Endothelial cell of umbilical vein (primary cell): ENCODE data around the gene CSMD2. TPM values are rescaled to one million over a fixed set of nuclear protein-coding genes. Genes with fewer than 3 reads are reported as not detected.
A peak's percentile ranks its signal among the peaks of the same experiment; 100 is the strongest.

Experiments used
- BruUV-seq: library from RNA; stranded (reverse); fragments of 400-500 nt; replicated peaks from 2 replicates; lab custom pipeline; 2021; lab: Mats Ljungman, UMichigan
- CTCF ChIA-PET: fragments of 300-600, 350-600 bp; sonication (Branson Sonifier 250); formaldehyde crosslinking; loops from one replicate; lab custom pipeline; 2021; ENCODE audit warnings: antibody characterized with exemption, inconsistent platforms; lab: Charles Lee
- POLR2A ChIA-PET: fragments of 300-600, 350-600 bp; sonication (Branson Sonifier 250); formaldehyde crosslinking; loops from one replicate; lab custom pipeline; 2021; ENCODE audit warnings: antibody characterized with exemption, inconsistent platforms; lab: Charles Lee
- DNase-seq: peaks from one replicate; pipeline ENCODE4 v3.0.0-alpha.2; 2011; ENCODE audit warnings: low read depth, low spot score
- FAIRE-seq: peaks from 2 replicates; lab custom pipeline; 2011; peaks lifted over from hg19 to GRCh38; lab: Jason Lieb, UNC
- H2AFZ ChIP-seq: 2 replicates; pipeline ENCODE4 v1.6.0; 2012; ENCODE audit warnings: low read depth, low read length, control low read depth, inconsistent platforms
- H3K27ac ChIP-seq: 2 replicates; pipeline ENCODE4 v1.5.1; 2011; ENCODE audit warnings: low read depth, mild to moderate bottlenecking, control low read depth, low read length, moderate library complexity; ENCODE audit not compliant: insufficient read depth
- H3K27me3 ChIP-seq, 2 experiments: 2 replicates each; pipeline versions ENCODE4 v1.6.0 to v1.6.1; 2011; ENCODE audit warnings: low read length in 2 of 2, mixed read lengths in 1 of 2; ENCODE audit not compliant: control insufficient read depth in 2 of 2, insufficient read depth in 2 of 2
- H3K36me3 ChIP-seq, 2 experiments: 2 replicates in 1 of 2; 3 replicates in 1 of 2; pipeline ENCODE4 v1.5.1; 2011; ENCODE audit warnings: low read length in 2 of 2, mild to moderate bottlenecking in 1 of 2, moderate library complexity in 1 of 2; ENCODE audit not compliant: control insufficient read depth in 2 of 2, insufficient read depth in 2 of 2; ENCODE audit errors: extremely low read depth in 1 of 2
- H3K4me1 ChIP-seq: 3 replicates; pipeline ENCODE4 v1.5.1; 2011; ENCODE audit warnings: mild to moderate bottlenecking, low read length; ENCODE audit not compliant: control insufficient read depth, insufficient read depth; ENCODE audit errors: extremely low read depth
- H3K4me2 ChIP-seq: 2 replicates; pipeline ENCODE4 v1.6.1; 2011; ENCODE audit warnings: low read length, control low read depth, mixed read lengths; ENCODE audit not compliant: insufficient read depth
- H3K4me3 ChIP-seq, 3 experiments: fragments of 200-600 bp in 1 of 3; sonication (generic), shearing (Covaris generic) in 1 of 3; replicated peaks in 1 of 3; 2 replicates each; pipeline ENCODE4 v1.5.1; 2011 to 2016; ENCODE audit warnings: control low read depth in 3 of 3, low read length in 3 of 3, mild to moderate bottlenecking in 2 of 3, inconsistent platforms in 1 of 3, low read depth in 1 of 3, moderate library complexity in 1 of 3; ENCODE audit not compliant: insufficient read depth in 1 of 3
- H3K79me2 ChIP-seq: 2 replicates; pipeline ENCODE4 v1.6.0; 2012; ENCODE audit warnings: low read length, inconsistent platforms; ENCODE audit not compliant: control insufficient read depth, insufficient read depth
- H3K9ac ChIP-seq: replicated peaks from 2 replicates; pipeline ENCODE3; 2011; ENCODE audit warnings: low read length, control low read depth; ENCODE audit not compliant: insufficient read depth; ENCODE audit errors: extremely low read depth
- H3K9me1 ChIP-seq: replicated peaks from 3 replicates; pipeline ENCODE4 v1.6.0; 2011; ENCODE audit warnings: mild to moderate bottlenecking, low read length; ENCODE audit not compliant: control insufficient read depth, insufficient read depth; ENCODE audit errors: extremely low read depth
- H3K9me3 ChIP-seq: replicated peaks from 2 replicates; pipeline ENCODE4 v1.5.1; 2012; ENCODE audit warnings: low read length, inconsistent platforms; ENCODE audit not compliant: control insufficient read depth, insufficient read depth
- H4K20me1 ChIP-seq: replicated peaks from 2 replicates; pipeline ENCODE3; 2011; ENCODE audit warnings: mild to moderate bottlenecking, low read length; ENCODE audit not compliant: control insufficient read depth, insufficient read depth; ENCODE audit errors: extremely low read depth
- CTCF ChIP-seq, 2 donors: IDR thresholded peaks; 1 replicate in 1 of 2; 2 replicates in 1 of 2; pipeline ENCODE4 v1.5.1; 2011; ENCODE audit warnings: low read length in 2 of 2, mild to moderate bottlenecking in 2 of 2, moderate library complexity in 2 of 2, control low read depth in 1 of 2, inconsistent platforms in 1 of 2, low read depth in 1 of 2; ENCODE audit not compliant: insufficient read depth in 1 of 2; ENCODE audit errors: extremely low read depth in 1 of 2
- EZH2 ChIP-seq: IDR thresholded peaks from 2 replicates; pipeline ENCODE4 v1.6.1; 2012; ENCODE audit warnings: borderline replicate concordance, low read depth, mild to moderate bottlenecking, moderate library complexity, low read length, inconsistent platforms; ENCODE audit not compliant: severe bottlenecking
- FOS ChIP-seq: IDR thresholded peaks from 2 replicates; pipeline ENCODE4 v1.6.1; 2011; ENCODE audit warnings: mild to moderate bottlenecking, low read length, moderate library complexity, borderline replicate concordance; ENCODE audit not compliant: insufficient read depth
- GATA2 ChIP-seq: IDR thresholded peaks from 2 replicates; pipeline ENCODE4 v1.7.0; 2011; ENCODE audit warnings: low read depth, mild to moderate bottlenecking, moderate library complexity, mixed read lengths, low read length; ENCODE audit not compliant: insufficient read length, insufficient read depth
- JUN ChIP-seq: IDR thresholded peaks from 2 replicates; pipeline ENCODE4 v1.6.1; 2011; ENCODE audit warnings: borderline replicate concordance, low read depth; ENCODE audit not compliant: insufficient read length, insufficient read depth
- MAX ChIP-seq: IDR thresholded peaks from 2 replicates; pipeline ENCODE4 v1.6.1; 2011; ENCODE audit not compliant: insufficient read depth, insufficient read length
- MYC ChIP-seq: IDR thresholded peaks from one replicate; pipeline ENCODE4 v1.6.1; 2011; ENCODE audit warnings: mild to moderate bottlenecking, low read depth, low read length
- POLR2A ChIP-seq: IDR thresholded peaks from 2 replicates; pipeline ENCODE4 v1.6.1; 2012; ENCODE audit warnings: low read depth, mild to moderate bottlenecking, control low read depth, low read length
- POLR2AphosphoS5 ChIP-seq: IDR thresholded peaks from 2 replicates; pipeline ENCODE4 v1.6.1; 2012; ENCODE audit warnings: low read depth, mild to moderate bottlenecking, control low read depth, low read length, moderate library complexity; ENCODE audit not compliant: insufficient read depth
- dilution Hi-C: fragments of 300-500 bp; cut with MboI; formaldehyde crosslinking; loops from one replicate; pipeline ENCODE4 v1.15.0; 2019; ENCODE audit warnings: low sequenced_read_pairs; ENCODE audit not compliant: extremely low pct_ligation_motif_present
- intact Hi-C: fragments of 100-400 bp; cut with micrococcal nuclease; formaldehyde crosslinking; loops from one replicate; pipeline ENCODE4 v1.10.0; 2022
- polyA plus RNA-seq, 4 experiments: library from polyadenylated mRNA; depleted of rRNA in 3 of 4; stranded (reverse) in 3 of 4; unstranded in 1 of 4; fragments of >200 nt; gene quantifications; 2 replicates each; pipeline versions ENCODE4 v1.2.1 to v1.2.3, GENCODE V29; 2011 to 2012; ENCODE audit warnings: missing spikeins in 1 of 4
- total RNA-seq: library from RNA; stranded (reverse); gene quantifications from 2 replicates; pipeline ENCODE4 v1.2.3, GENCODE V29; 2021

The CSMD2 gene
- total and polyA plus RNA-seq, 2 donors (not counting 3 experiments of a cell fraction or from before 2014, with no cell fraction given), result under 0.01 TPM; not detected in 1

- POLR2A ChIA-PET, result no interaction called here
- Histone ChIP-seq H3K9me3 (peaks cover 8% of the 10 kb centered on the region), H3K27me3 (no peaks in the 10 kb centered on the region), H3K9ac (no peak overlapping the region), H3K4me1 (no peaks in the 10 kb centered on the region), H3K4me2 (no peak overlapping the region), H3K4me3 (no peak overlapping the region), H3K9me1 (no peaks in the 10 kb centered on the region), H3K27ac (no peak overlapping the region), H4K20me1 (no peaks in the 10 kb centered on the region), H3K36me3 (no peaks in the 10 kb centered on the region), H2AFZ (no peak overlapping the region), H3K79me2 (no peaks in the 10 kb centered on the region)
- intact Hi-C loops, result no loop called here
- TF ChIP-seq JUN, result peak; percentile 14
- TF ChIP-seq GATA2, result no peak
- DNase-seq (no peak), FAIRE-seq (no peak)
- CTCF ChIA-PET, result no interaction called here
- dilution Hi-C loops, result no loop called here
- no TSS peak for BruUV-seq
Observed at GRCh38 chr1:33918368-33918767, 246.7 kb downstream of the CSMD2 start.

DNA sequence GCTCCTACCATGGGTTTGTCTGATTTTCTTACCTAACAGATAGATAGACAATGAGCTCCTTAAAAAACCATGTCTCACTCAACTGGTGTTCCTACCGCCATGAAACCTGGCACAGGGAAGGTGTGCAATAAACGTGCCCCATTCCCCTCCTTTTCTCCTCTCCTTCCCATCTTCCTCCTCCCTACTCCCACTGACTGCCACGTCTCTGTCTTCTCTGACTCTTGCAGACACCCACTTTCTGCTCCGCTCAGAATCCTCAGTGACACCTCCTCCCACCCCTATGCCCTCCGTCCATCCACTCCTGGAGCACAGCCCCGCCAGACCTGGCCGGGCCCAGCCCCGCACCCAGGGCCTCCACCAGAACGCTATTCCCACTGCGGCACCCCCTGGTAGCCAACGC, 248.2 kb downstream of the CSMD2 start:
- DNase-seq, result no peak
- Histone ChIP-seq H3K27ac (no peak overlapping the region), H3K36me3 (no peaks in the 10 kb centered on the region), H3K4me2 (no peak overlapping the region), H2AFZ (no peak overlapping the region), H3K27me3 (no peaks in the 10 kb centered on the region), H3K9me3 (peaks cover 8% of the 10 kb centered on the region), H3K9ac (no peak overlapping the region), H3K79me2 (no peaks in the 10 kb centered on the region), H3K4me3 (no peak overlapping the region), H3K4me1 (no peaks in the 10 kb centered on the region), H4K20me1 (no peaks in the 10 kb centered on the region), H3K9me1 (no peaks in the 10 kb centered on the region)
- dilution Hi-C loops, result no loop called here
- TF ChIP-seq MAX (no peak), JUN (no peak), CTCF (IDR thresholded peaks at IDR 0.05; ENCODE audit: extremely low read depth in 1 of 2, insufficient read depth in 1 of 2, low read depth in 1 of 2, low read length in 2 of 2) (no peak), POLR2AphosphoS5 (no peak), MYC (no peak), GATA2 (no peak), POLR2A (no peak), FOS (no peak), EZH2 (no peak)
- ChIA-PET CTCF (no interaction called here), POLR2A (no interaction called here)
- FAIRE-seq, result no peak
- BruUV-seq, result no TSS peak
- intact Hi-C loops, result no loop called here
